Measurements from ENCODE around the gene ENTHD1. TPM values are rescaled to one million over a fixed set of nuclear protein-coding genes. Genes with fewer than 3 reads are reported as not detected.

The ENTHD1 gene
- total RNA-seq, 2 experiments from 2014 or later = 0.47 TPM; not detected in 1

- intact Hi-C loops (cut with DNase I, micrococcal nuclease) = loop anchor here (1.0 to 2.0 kb wide), 4 partner anchors 9 to 25 kb away; partner anchors contain the start of gene GRAP2 (in 1 of the 2)
- H3K9me3 ChIP-seq (ENCODE audit: control insufficient read depth in 1 of 2, insufficient read depth in 1 of 2, low read length in 2 of 2) = no peaks in the 10 kb centered on the region
- H3K9me3 Mint-ChIP-seq = no peaks in the 10 kb centered on the region
- H3K27ac Mint-ChIP-seq = no peak overlapping the region
- H3K27ac ChIP-seq (ENCODE audit: low read depth in 1 of 2, low read length in 2 of 2) = peak overlapping the region in 1 of 2 donors; percentile 58
- ATAC-seq (ENCODE audit: poor library complexity) (peak; percentile 69), DNase-seq (peak in 3 of 14 experiments; percentile 65 to 71 (median 68))
- H3K4me1 Mint-ChIP-seq (ENCODE audit: low read depth) = peaks cover 54% of the 10 kb centered on the region
- peak overlapping the region; percentile 51 for H3K4me3 ChIP-seq (ENCODE audit: low read length)
- peaks cover 89% of the 10 kb centered on the region for H3K4me1 ChIP-seq (ENCODE audit: insufficient read depth, low read length)
- H3K36me3 ChIP-seq (ENCODE audit: insufficient read depth, low read length) = peaks cover 21% of the 10 kb centered on the region
- no peak overlapping the region for H3K4me3 Mint-ChIP-seq
- CTCF ChIA-PET = interaction anchor here (0.8 to 2.3 kb wide), 4 partner anchors 9 to 17 kb away, joined by 3 to 10 read pairs (median 4); no protein-coding TSS in a partner anchor
- POLR2A ChIA-PET = interaction anchor here (0.7 to 16.2 kb wide), 15 partner anchors 8 to 313 kb away, joined by 3 to 393 read pairs (median 4); partner anchors contain the start of gene TMA7B
- TF ChIP-seq, protein P1, sequence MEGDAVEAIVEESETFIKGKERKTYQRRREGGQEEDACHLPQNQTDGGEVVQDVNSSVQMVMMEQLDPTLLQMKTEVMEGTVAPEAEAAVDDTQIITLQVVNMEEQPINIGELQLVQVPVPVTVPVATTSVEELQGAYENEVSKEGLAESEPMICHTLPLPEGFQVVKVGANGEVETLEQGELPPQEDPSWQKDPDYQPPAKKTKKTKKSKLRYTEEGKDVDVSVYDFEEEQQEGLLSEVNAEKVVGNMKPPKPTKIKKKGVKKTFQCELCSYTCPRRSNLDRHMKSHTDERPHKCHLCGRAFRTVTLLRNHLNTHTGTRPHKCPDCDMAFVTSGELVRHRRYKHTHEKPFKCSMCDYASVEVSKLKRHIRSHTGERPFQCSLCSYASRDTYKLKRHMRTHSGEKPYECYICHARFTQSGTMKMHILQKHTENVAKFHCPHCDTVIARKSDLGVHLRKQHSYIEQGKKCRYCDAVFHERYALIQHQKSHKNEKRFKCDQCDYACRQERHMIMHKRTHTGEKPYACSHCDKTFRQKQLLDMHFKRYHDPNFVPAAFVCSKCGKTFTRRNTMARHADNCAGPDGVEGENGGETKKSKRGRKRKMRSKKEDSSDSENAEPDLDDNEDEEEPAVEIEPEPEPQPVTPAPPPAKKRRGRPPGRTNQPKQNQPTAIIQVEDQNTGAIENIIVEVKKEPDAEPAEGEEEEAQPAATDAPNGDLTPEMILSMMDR (IDR thresholded peaks at IDR 0.05) = no peak
- no peaks in the 10 kb centered on the region for H3K27me3 ChIP-seq (ENCODE audit: control insufficient read depth in 1 of 2, insufficient read depth in 2 of 2, low read length in 2 of 2)
- no peaks in the 10 kb centered on the region for H3K27me3 Mint-ChIP-seq
- H3K36me3 Mint-ChIP-seq (ENCODE audit: low read depth) = peaks cover 45% of the 10 kb centered on the region
Measured at GRCh38 chr22:39925909-39926679, 32.5 kb upstream of the ENTHD1 start.

GRCh38 chr22:39925273-39925672 is 31.7 kb upstream of the ENTHD1 start:
- Histone ChIP-seq H3K4me3 (ENCODE audit: low read length) (no peak overlapping the region), H3K27me3 (ENCODE audit: control insufficient read depth in 1 of 2, insufficient read depth in 2 of 2, low read length in 2 of 2) (no peaks in the 10 kb centered on the region), H3K9me3 (ENCODE audit: control insufficient read depth in 1 of 2, insufficient read depth in 1 of 2, low read length in 2 of 2) (no peaks in the 10 kb centered on the region), H3K36me3 (ENCODE audit: insufficient read depth, low read length) (peaks cover 24% of the 10 kb centered on the region), H3K27ac (ENCODE audit: low read depth in 1 of 2, low read length in 2 of 2) (peak overlapping the region in 1 of 2 donors; percentile 58), H3K4me1 (ENCODE audit: insufficient read depth, low read length) (peaks cover 89% of the 10 kb centered on the region)
- TF ChIP-seq, protein P1 (IDR thresholded peaks at IDR 0.05) = no peak
- no peak overlapping the region for H3K27ac Mint-ChIP-seq
- H3K27me3 Mint-ChIP-seq = no peaks in the 10 kb centered on the region
- DNase-seq (no peak), ATAC-seq (ENCODE audit: poor library complexity) (no peak)
- peaks cover 53% of the 10 kb centered on the region for H3K36me3 Mint-ChIP-seq (ENCODE audit: low read depth)
- no peaks in the 10 kb centered on the region for H3K9me3 Mint-ChIP-seq
- intact Hi-C loops (cut with DNase I, micrococcal nuclease) = no loop called here
- ChIA-PET CTCF (interaction anchor here (1.2 to 2.3 kb wide), 3 partner anchors 9 to 17 kb away, joined by 4 to 10 read pairs (median 4); no protein-coding TSS in a partner anchor), POLR2A (interaction anchor here (1.1 to 16.2 kb wide), 8 partner anchors 9 to 312 kb away, joined by 3 to 393 read pairs (median 8); partner anchors contain the start of gene TMA7B)
- H3K4me1 Mint-ChIP-seq (ENCODE audit: low read depth) = peaks cover 62% of the 10 kb centered on the region
- H3K4me3 Mint-ChIP-seq = no peak overlapping the region

DNA sequence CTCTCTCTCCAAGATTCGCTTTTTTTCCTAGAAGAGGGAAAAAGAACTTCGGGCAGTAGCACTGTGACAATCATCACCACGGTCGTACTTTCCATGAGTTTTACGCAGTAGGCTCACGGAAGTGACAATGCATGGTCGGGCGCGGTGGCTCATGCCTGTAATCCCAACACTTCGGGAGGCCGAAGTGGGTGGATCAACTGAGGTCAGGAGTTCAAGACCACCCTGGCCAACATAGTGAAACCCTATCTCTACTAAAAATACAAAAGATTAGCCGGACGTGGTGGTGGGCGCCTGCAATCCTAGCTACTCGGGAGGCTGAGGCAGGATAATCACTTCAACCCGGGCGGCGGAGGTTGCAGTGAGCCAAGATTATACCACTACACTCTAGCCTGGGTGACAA is 30.7 kb upstream of the ENTHD1 start:
- no peaks in the 10 kb centered on the region for H3K9me3 Mint-ChIP-seq
- TF ChIP-seq, protein P1 (IDR thresholded peaks at IDR 0.05) = no peak
- peaks cover 72% of the 10 kb centered on the region for H3K4me1 Mint-ChIP-seq (ENCODE audit: low read depth)
- ChIA-PET CTCF (interaction anchor here (1.4 kb wide), 1 partner anchor 11 kb away, joined by 4 read pairs; no protein-coding TSS in a partner anchor), POLR2A (interaction anchor here (0.6 to 16.2 kb wide), 8 partner anchors 10 to 183 kb away, joined by 3 to 393 read pairs (median 4); no protein-coding TSS in a partner anchor)
- Histone ChIP-seq H3K27me3 (ENCODE audit: control insufficient read depth in 1 of 2, insufficient read depth in 2 of 2, low read length in 2 of 2) (no peaks in the 10 kb centered on the region), H3K27ac (ENCODE audit: low read depth in 1 of 2, low read length in 2 of 2) (peak overlapping the region in 1 of 2 donors; percentile 58), H3K4me1 (ENCODE audit: insufficient read depth, low read length) (peaks cover 89% of the 10 kb centered on the region), H3K4me3 (ENCODE audit: low read length) (no peak overlapping the region), H3K36me3 (ENCODE audit: insufficient read depth, low read length) (peaks cover 30% of the 10 kb centered on the region), H3K9me3 (ENCODE audit: control insufficient read depth in 1 of 2, insufficient read depth in 1 of 2, low read length in 2 of 2) (no peaks in the 10 kb centered on the region)
- H3K27ac Mint-ChIP-seq = no peak overlapping the region
- H3K27me3 Mint-ChIP-seq = no peaks in the 10 kb centered on the region
- ATAC-seq (ENCODE audit: poor library complexity) (no peak), DNase-seq (no peak)
- peaks cover 63% of the 10 kb centered on the region for H3K36me3 Mint-ChIP-seq (ENCODE audit: low read depth)
- intact Hi-C loops (cut with DNase I, micrococcal nuclease) = no loop called here
- no peak overlapping the region for H3K4me3 Mint-ChIP-seq

Measured in CD4-positive, alpha-beta T cell (primary cell).